Panc1 (cell line): Measurements from ENCODE around the gene CLSTN2.

Source experiments
- POLR2AphosphoS5 ChIP-seq: IDR thresholded peaks from 2 replicates; pipeline ENCODE4 v1.6.1; 2012; ENCODE audit warnings: mild to moderate bottlenecking, low read depth, low read length, moderate library complexity
- SIN3A ChIP-seq: IDR thresholded peaks from 2 replicates; pipeline ENCODE4 v1.6.1; 2012; ENCODE audit warnings: low read depth, mild to moderate bottlenecking, low read length, moderate library complexity, borderline replicate concordance; ENCODE audit not compliant: insufficient read depth
- TF ChIP-seq, protein P1 (sequence below): fragments of 450-650 bp; IDR thresholded peaks from 2 replicates; pipeline ENCODE4 v1.5.1; 2017; ENCODE audit warnings: mild to moderate bottlenecking
- TF ChIP-seq, protein P2 (sequence below), 2 experiments: IDR thresholded peaks; 2 replicates each; pipeline ENCODE4 v1.6.1; 2011 to 2012; ENCODE audit warnings: low read depth in 2 of 2, control low read depth in 1 of 2, low read length in 1 of 2, mild to moderate bottlenecking in 1 of 2, moderate library complexity in 1 of 2; ENCODE audit not compliant: insufficient read depth in 1 of 2

DNA sequence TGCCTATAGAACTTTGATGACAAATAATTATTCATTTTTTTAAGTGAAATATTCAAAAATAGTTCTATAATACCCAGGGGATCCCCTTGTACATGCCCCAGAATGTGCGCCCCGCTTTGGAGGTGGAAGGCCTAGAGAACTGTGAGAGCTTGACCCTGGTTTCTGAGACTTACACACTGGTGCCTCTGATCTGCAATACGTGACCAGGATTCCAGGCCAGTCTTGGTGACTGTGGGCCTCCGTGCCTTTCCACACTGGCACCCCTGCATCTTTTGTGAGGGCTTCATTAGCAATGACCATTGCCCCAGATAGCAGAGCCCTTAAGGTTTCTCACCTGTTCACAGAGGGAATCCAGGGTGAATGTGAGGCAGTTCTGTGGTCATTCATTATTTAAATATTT, 44.0 kb downstream of the CLSTN2 start:
- TF ChIP-seq POLR2AphosphoS5 (no peak), SIN3A (no peak)
- TF ChIP-seq, protein P1, sequence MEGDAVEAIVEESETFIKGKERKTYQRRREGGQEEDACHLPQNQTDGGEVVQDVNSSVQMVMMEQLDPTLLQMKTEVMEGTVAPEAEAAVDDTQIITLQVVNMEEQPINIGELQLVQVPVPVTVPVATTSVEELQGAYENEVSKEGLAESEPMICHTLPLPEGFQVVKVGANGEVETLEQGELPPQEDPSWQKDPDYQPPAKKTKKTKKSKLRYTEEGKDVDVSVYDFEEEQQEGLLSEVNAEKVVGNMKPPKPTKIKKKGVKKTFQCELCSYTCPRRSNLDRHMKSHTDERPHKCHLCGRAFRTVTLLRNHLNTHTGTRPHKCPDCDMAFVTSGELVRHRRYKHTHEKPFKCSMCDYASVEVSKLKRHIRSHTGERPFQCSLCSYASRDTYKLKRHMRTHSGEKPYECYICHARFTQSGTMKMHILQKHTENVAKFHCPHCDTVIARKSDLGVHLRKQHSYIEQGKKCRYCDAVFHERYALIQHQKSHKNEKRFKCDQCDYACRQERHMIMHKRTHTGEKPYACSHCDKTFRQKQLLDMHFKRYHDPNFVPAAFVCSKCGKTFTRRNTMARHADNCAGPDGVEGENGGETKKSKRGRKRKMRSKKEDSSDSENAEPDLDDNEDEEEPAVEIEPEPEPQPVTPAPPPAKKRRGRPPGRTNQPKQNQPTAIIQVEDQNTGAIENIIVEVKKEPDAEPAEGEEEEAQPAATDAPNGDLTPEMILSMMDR: no peak
- TF ChIP-seq, protein P2, sequence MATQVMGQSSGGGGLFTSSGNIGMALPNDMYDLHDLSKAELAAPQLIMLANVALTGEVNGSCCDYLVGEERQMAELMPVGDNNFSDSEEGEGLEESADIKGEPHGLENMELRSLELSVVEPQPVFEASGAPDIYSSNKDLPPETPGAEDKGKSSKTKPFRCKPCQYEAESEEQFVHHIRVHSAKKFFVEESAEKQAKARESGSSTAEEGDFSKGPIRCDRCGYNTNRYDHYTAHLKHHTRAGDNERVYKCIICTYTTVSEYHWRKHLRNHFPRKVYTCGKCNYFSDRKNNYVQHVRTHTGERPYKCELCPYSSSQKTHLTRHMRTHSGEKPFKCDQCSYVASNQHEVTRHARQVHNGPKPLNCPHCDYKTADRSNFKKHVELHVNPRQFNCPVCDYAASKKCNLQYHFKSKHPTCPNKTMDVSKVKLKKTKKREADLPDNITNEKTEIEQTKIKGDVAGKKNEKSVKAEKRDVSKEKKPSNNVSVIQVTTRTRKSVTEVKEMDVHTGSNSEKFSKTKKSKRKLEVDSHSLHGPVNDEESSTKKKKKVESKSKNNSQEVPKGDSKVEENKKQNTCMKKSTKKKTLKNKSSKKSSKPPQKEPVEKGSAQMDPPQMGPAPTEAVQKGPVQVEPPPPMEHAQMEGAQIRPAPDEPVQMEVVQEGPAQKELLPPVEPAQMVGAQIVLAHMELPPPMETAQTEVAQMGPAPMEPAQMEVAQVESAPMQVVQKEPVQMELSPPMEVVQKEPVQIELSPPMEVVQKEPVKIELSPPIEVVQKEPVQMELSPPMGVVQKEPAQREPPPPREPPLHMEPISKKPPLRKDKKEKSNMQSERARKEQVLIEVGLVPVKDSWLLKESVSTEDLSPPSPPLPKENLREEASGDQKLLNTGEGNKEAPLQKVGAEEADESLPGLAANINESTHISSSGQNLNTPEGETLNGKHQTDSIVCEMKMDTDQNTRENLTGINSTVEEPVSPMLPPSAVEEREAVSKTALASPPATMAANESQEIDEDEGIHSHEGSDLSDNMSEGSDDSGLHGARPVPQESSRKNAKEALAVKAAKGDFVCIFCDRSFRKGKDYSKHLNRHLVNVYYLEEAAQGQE (IDR thresholded peaks at IDR 0.05; ENCODE audit: insufficient read depth in 1 of 2, low read depth in 2 of 2, low read length in 1 of 2): no peak
